ENCODE data around the gene TFPT.

Gene TFPT

DNA sequence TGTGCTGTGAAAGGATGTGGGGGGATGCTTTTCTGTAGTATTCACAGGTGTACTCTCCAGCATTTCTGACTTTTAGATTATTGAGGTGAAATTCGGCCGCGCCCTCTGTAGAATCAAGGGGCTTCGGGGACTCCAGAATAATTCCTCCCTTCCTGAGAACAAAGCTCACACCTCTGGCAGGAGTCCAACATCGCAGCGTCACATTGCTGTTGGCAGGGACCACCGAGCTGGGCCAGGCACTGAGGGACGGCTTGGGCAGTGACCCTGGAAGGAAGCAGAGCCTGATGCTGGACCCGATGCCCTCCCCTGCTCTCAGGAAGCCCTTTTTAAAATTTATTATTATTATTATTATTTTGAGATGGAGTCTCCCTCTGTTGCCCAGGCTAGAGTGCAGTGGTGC lies 40.6 kb downstream of the TFPT start:
- no peak for DNase-seq (ENCODE audit: low read depth)

DNA sequence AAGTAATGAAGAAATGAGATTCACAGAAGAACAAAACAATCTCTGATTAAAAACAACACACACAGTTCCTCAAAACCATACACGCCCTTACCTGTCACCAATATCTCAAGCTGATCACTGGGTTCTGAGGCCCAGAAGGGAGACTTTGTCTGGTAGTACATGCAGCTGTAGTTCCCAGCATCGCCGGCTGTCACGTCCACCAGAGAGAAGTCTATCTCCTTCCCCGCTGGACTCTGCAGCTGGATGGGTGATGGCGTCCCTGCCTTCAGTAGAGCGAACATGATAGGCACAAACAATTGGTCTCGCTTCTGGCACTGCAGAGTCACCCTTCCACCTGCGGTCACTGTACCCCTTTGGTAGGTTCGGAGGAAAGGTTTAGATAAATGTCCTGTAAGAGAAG lies 41.6 kb downstream of the TFPT start:
- DNase-seq (ENCODE audit: low read depth), result no peak

DNA sequence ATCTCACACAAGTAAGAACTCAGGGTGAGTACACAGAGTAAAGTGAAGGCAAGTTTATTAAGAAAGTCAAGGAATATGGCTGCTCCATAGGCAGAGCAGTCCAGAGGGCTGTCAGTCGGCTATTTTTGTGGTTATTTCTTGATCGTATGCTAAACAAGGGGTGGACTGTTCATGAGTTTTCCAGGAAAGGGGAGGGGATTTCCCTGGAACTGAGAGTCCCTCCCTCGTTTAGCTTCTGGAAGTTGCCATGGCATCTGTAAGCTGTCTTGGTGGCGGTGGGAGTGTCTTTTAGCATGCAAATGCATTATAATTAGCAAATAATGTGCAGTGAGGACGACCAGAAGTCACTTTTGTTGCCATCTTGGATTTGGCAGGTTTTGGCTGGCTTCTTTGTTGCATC lies 46.0 kb downstream of the TFPT start:
- DNase-seq (ENCODE audit: low read depth), result no peak

DNA sequence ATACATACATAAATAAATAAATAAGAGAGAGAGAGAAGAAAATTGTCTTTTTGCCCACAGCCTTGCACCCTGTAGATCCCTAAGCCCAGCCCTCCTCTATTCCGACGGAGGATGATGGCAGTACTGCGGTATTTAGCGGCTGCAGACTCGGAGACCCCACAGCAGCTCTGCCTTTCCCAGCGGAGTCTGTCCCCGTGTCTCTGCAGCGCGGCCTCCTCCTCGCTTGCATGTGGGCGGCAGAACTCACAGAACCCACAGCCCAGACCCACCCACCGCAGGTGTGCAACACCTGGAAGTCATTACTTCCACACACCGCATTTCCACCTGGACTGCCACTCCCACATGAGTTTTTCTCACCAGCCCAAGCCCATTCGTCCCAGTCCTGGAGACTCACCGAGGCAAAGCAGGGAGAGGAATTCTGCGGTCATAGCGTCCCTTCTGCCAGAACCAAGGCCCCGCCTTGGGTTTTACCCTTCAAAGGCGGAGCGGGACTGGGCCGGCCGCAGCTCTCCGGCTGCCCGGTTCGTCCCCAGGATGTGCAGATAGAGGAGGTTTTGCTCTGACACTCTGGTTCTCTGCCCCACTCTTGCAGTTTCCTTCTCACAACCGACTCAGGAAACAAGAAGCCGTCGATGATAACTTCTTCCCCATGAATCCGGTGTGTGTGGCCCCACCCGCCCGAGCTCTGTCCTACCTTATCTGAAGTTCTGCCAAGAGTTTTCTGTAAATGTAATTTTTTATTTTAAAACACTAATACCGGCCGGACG lies 51.9 kb downstream of the TFPT start, which contains the start of gene VSTM1:
VSTM1 (minus strand) TSS at position 548 of the 767 bp plus-strand sequence; CDS start at position 428, 120 bp downstream.
- no peak for DNase-seq (ENCODE audit: low read depth)

DNA sequence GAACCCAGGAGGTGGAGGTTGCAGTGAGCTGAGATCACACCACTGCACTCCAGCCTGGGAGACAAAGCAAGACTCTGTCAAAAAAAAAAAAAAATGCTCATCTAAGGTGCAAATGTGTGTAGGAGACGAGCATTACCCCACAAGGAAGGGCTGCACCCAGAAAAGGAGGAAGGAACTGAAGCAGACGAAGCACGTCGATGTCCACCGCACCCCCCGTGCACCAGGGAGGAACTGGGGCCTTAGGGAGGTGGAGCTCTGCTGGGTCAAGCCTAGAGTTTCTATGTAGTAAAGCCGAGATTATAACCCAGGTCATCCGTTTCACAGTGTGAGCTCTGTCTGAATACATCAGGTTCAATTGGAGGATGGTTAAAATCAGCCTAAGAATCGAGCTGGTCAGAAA lies 52.8 kb downstream of the TFPT start:
- DNase-seq (ENCODE audit: low read depth), result no peak

Data from amniotic epithelial cell (primary cell).